IPS DF 6.9 (cell line): ENCODE data around the gene MAP7D3.

Experiments
- DNase-seq: peaks from one replicate; pipeline ENCODE4 v3.0.0-alpha.2; 2013; ENCODE audit warnings: low read depth, low spot score
- H3K27ac ChIP-seq: one replicate; pipeline ENCODE4 v1.5.1; 2013; ENCODE audit warnings: low read length, control low read depth
- H3K27me3 ChIP-seq: 2 replicates; pipeline ENCODE4 v1.6.1; 2013; ENCODE audit warnings: mild to moderate bottlenecking, low read length; ENCODE audit not compliant: control insufficient read depth, insufficient read depth
- H3K36me3 ChIP-seq: 2 replicates; pipeline ENCODE4 v1.6.1; 2013; ENCODE audit warnings: low read length; ENCODE audit not compliant: control insufficient read depth, insufficient read depth
- H3K4me1 ChIP-seq: 2 replicates; pipeline ENCODE4 v1.6.1; 2013; ENCODE audit warnings: low read length; ENCODE audit not compliant: control insufficient read depth, insufficient read depth
- H3K4me3 ChIP-seq: 2 replicates; pipeline ENCODE4 v1.5.1; 2013; ENCODE audit warnings: mild to moderate bottlenecking, low read length
- H3K9me3 ChIP-seq: 2 replicates; pipeline ENCODE4 v1.6.1; 2013; ENCODE audit warnings: low read length, inconsistent platforms; ENCODE audit not compliant: control insufficient read depth, insufficient read depth
- WGBS: extraction: QIAGEN DNeasy Blood & Tissue Kit; methylation state at CpG from one replicate; pipeline ENCODE4 v1.1.7; 2013; ENCODE audit warnings: mixed read lengths, missing lambda C conversion rate; ENCODE audit not compliant: insufficient read length, insufficient coverage; 5-methylcytosine and 5-hydroxymethylcytosine counted together

Gene MAP7D3

GRCh38 chrX:136220540-136220939 is 30.7 kb downstream of the MAP7D3 start:
- no peaks in the 10 kb centered on the region for H3K4me1 ChIP-seq
- no peak for DNase-seq
- WGBS = no CpG with 5 or more reads among the region's 4 CpGs
- H3K27me3 ChIP-seq = no peaks in the 10 kb centered on the region
- H3K36me3 ChIP-seq = no peaks in the 10 kb centered on the region; the same call in 1 of the 2 replicates
- no peak overlapping the region for H3K27ac ChIP-seq
- H3K4me3 ChIP-seq = no peak overlapping the region
- H3K9me3 ChIP-seq = no peaks in the 10 kb centered on the region

DNA sequence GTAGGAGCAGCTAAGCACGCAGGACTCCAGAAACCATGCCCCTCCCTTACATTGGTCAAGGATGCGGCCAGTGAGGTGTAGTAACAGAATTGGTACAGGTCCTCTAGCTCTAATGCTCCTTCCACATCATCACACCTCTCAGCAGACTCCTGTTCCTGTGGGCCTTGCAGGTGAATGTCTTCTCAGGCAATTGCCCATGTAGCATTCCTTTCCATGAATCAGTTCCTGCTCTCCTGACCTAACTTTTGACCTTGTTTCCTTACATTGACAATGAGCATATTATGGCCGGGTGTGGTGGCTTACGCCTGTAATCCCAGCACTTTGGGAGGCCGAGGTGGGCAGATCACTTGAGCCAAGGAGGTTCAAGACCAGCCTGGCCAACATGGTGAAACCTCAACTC is 31.3 kb downstream of the MAP7D3 start:
- no CpG with 5 or more reads among the region's 5 CpGs for WGBS
- no peak for DNase-seq
- no peaks in the 10 kb centered on the region for H3K9me3 ChIP-seq

DNA sequence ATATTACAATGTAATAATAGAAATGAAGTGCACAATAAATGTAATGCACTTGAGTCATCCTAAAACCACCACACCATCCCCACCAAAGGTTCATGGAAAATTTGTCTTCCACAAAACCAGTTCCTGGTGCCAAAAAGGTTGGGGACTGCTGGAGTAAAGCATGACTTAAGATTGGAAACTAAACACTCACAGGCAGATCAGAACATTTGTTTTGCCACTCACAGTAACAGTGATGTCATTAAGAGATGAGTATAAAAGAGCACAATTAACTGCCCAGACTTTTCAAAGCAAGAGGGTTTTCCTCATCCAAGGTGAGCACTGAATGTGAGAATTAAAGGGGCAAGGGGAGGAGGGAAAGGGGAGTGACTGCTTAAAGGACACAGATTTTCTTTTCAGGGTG is 35.6 kb downstream of the MAP7D3 start:
- no peaks in the 10 kb centered on the region for H3K27me3 ChIP-seq
- no peak for DNase-seq
- H3K36me3 ChIP-seq = no peaks in the 10 kb centered on the region
- H3K4me3 ChIP-seq = no peak overlapping the region
- no peaks in the 10 kb centered on the region for H3K4me1 ChIP-seq
- H3K9me3 ChIP-seq = no peaks in the 10 kb centered on the region
- H3K27ac ChIP-seq = no peak overlapping the region

More for the DNA sequence above, 31.3 kb downstream of the MAP7D3 start:
- H3K4me1 ChIP-seq = no peaks in the 10 kb centered on the region
- H3K36me3 ChIP-seq = no peaks in the 10 kb centered on the region; the same call in 1 of the 2 replicates
- H3K27ac ChIP-seq = no peak overlapping the region
- no peaks in the 10 kb centered on the region for H3K27me3 ChIP-seq
- no peak overlapping the region for H3K4me3 ChIP-seq

- Histone ChIP-seq H3K36me3 (no peaks in the 10 kb centered on the region), H3K4me3 (no peak overlapping the region), H3K4me1 (no peaks in the 10 kb centered on the region), H3K27ac (no peak overlapping the region), H3K27me3 (no peaks in the 10 kb centered on the region), H3K9me3 (no peaks in the 10 kb centered on the region)
- WGBS = no CpG with 5 or more reads among the region's 7 CpGs
- no peak for DNase-seq
Observed at GRCh38 chrX:136214551-136214950, 36.6 kb downstream of the MAP7D3 start.

DNA sequence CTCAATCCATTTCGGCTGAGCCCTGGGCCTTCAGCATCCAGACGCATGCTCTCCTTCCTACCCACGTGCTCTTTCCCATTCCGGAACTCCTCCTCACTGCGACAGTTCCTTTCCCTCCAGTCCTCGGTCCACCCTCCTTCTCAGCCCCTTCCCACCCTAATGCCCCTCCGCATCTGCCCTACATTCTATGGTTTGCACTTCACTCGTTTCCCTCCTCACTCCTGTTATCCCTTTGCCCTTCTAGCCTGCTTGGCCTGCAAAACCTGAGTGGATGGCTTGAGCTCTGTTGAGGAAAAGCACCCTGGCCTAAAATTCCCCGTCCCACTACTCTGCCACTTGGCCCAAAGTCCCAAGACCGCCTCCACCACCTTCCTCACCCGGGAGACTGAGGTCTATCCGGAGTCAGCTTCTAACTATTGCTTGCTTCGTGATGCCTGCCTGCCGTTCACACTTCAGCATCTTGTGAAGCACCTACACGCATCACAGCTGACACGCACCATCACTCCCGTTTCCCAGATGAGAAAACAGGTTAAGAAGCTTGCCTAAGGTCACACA is 38.6 kb downstream of the MAP7D3 start:
- no peak for DNase-seq
- H3K27ac ChIP-seq = no peak overlapping the region
- no peak overlapping the region for H3K4me3 ChIP-seq
- no peaks in the 10 kb centered on the region for H3K27me3 ChIP-seq
- 0 out of 2 replicates have a peak, but pooled peaks cover 1% of the 10 kb centered on the region for H3K4me1 ChIP-seq
- no peaks in the 10 kb centered on the region for H3K36me3 ChIP-seq
- H3K9me3 ChIP-seq = no peaks in the 10 kb centered on the region
- no CpG with 5 or more reads among the region's 17 CpGs for WGBS

DNA sequence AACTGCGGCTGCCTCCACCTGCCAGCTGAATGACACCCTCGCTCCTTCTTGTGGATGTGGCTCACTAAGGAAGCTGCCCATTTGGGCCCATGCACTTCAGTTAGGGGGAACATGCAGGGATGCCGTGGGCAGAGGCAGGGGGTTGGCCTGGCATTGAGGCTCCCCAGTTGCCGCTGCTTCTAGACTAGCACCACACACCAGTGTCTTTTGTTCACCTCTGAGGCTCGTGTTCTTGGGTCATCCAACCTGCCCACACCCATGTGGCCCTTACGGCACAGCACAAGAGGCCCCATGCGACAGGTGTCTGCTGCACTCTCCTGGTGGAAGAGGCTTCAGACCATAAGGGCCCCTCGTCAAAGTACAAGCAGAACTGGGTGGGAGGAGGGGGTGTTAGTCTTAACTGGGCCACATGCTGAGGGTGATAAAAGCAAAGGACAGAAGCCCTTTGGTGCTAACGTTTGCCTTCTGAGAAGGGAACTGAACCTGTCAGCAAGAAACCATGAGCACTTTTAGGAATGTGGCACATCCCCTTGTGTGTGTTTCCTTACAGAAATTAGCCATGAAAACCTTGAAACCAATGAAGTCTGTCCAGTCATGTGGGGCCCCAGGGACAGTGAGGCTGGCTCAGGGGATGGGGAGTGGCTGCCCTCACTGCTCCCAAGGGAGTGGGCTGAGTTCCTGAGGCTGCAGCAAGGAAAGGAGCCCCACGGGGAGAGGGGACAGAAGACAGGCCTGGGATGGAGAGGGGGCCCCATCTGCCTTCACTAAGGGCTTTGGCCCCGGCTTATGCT is 39.2 kb downstream of the MAP7D3 start:
- Histone ChIP-seq H3K27me3 (no peaks in the 10 kb centered on the region), H3K36me3 (no peaks in the 10 kb centered on the region), H3K4me3 (no peak overlapping the region), H3K9me3 (no peaks in the 10 kb centered on the region), H3K4me1 (0 out of 2 replicates have a peak, but pooled peaks cover 1% of the 10 kb centered on the region), H3K27ac (no peak overlapping the region)
- no peak for DNase-seq
- no CpG with 5 or more reads among the region's 11 CpGs for WGBS

DNA sequence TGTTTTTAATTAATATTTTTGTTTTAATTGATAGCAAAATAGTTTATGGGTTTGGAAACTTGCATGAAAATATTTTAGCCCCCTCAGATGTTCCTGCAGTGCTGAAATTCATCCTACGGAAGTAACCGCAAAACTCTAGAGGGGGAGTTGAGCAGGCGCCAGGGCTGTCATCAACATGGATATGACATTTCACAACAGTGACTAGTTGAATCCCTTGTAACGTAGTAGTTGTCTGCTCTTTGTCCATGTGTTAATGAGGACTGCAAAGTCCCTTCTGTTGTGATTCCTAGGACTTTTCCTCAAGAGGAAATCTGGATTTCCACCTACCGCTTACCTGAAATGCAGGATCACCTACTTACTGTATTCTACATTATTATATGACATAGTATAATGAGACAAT is 40.4 kb downstream of the MAP7D3 start:
- H3K4me1 ChIP-seq = peaks cover 2% of the 10 kb centered on the region; the same call in 1 of the 2 replicates
- H3K27ac ChIP-seq = no peak overlapping the region
- no peak for DNase-seq
- H3K4me3 ChIP-seq = no peak overlapping the region
- no peaks in the 10 kb centered on the region for H3K36me3 ChIP-seq
- no peaks in the 10 kb centered on the region for H3K9me3 ChIP-seq
- H3K27me3 ChIP-seq = no peaks in the 10 kb centered on the region
- WGBS = no CpG with 5 or more reads among the region's 5 CpGs

DNA sequence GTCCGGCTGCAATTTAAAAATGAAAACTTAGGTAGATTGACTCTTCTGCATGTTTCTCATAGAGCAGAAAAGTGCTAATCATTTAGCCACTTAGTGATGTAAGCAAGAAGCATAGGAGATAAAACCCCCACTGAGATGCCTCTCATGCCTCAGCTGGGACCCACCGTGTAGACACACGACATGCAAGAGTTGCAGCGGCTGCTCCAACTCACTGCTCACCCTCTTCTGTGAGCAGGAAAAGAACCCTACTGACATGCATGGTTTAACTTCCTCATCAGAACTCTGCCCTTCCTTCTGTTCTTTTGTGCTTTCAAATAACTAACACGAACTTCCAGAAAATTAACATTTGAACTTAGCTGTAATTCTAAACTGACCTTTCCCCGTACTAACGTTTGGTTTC is 41.0 kb downstream of the MAP7D3 start:
- H3K27me3 ChIP-seq = no peaks in the 10 kb centered on the region
- no peaks in the 10 kb centered on the region for H3K36me3 ChIP-seq
- H3K4me1 ChIP-seq = peaks cover 3% of the 10 kb centered on the region; the same call in 1 of the 2 replicates
- DNase-seq = no peak
- WGBS = no CpG with 5 or more reads among the region's 7 CpGs
- H3K9me3 ChIP-seq = no peaks in the 10 kb centered on the region
- no peak overlapping the region for H3K4me3 ChIP-seq
- H3K27ac ChIP-seq = no peak overlapping the region

DNA sequence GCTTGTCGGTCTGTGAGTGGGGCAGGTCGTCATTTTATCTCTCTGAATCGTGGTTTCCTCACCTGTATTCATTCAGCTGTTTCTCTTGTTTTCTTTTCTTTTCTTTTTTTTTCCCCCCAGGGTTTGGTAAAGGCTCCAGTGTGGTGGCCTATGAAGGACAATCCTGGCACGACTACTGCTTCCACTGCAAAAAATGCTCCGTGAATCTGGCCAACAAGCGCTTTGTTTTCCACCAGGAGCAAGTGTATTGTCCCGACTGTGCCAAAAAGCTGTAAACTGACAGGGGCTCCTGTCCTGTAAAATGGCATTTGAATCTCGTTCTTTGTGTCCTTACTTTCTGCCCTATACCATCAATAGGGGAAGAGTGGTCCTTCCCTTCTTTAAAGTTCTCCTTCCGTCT is 41.4 kb downstream of the MAP7D3 start:
- H3K36me3 ChIP-seq = no peaks in the 10 kb centered on the region

DNA sequence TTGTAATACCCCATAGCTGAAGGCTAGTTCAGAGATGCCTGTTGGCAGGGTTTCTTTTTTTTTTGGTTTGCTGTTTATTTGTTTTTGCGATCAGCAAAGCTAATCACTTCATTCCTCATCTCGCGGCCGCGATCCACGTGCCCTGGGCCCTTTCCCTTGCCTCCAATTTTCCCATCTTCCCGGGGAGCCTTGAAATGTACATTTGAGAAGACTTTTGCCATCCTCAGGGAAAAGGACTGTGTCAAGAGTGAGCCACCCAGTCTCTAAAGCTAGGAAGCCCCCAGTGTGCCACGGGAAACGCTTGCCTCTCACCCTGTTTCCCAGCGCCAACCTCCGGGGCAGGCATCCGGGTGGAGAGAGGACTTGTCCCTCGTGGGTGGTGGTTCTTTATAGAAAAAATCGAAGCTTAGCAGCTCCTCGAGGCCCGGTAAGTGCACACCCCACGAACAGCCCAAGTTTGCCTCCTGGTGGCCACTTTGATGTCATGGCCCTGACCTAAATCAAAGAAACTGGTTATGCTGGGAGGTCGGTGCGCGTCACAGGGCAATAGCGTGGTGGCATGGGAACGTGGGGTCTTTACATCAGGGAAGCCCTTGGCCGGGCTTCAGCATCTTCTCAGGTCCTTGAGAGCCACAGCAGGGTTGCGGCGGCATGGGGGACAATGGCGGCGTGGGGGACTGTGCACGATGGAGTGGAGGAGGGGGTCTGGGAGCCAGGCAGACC is 42.0 kb downstream of the MAP7D3 start:
- WGBS = no CpG with 5 or more reads among the region's 28 CpGs
- H3K4me1 ChIP-seq = peaks cover 3% of the 10 kb centered on the region; the same call in 1 of the 2 replicates
- no peak overlapping the region for H3K27ac ChIP-seq
- no peak for DNase-seq
- H3K4me3 ChIP-seq = no peak overlapping the region
- no peaks in the 10 kb centered on the region for H3K27me3 ChIP-seq
- H3K36me3 ChIP-seq = no peaks in the 10 kb centered on the region
- H3K9me3 ChIP-seq = no peaks in the 10 kb centered on the region

More for the DNA sequence above, 41.4 kb downstream of the MAP7D3 start:
- no peaks in the 10 kb centered on the region for H3K9me3 ChIP-seq
- no peak for DNase-seq
- no peak overlapping the region for H3K4me3 ChIP-seq
- WGBS = no CpG with 5 or more reads among the region's 9 CpGs
- H3K27ac ChIP-seq = no peak overlapping the region
- H3K27me3 ChIP-seq = no peaks in the 10 kb centered on the region
- H3K4me1 ChIP-seq = peaks cover 3% of the 10 kb centered on the region; the same call in 1 of the 2 replicates
